ENCODE measurements around the gene SPSB3. TPM values are rescaled to one million over a fixed set of nuclear protein-coding genes. Genes with fewer than 3 reads are reported as not detected.
"Not testable (repeated sequence)": the region's sequence is repeated elsewhere in the genome, so short reads cannot be mapped to it uniquely, and the experiment has no call there.

Gene SPSB3
- total RNA-seq, 1 donor from 2014 or later = 50.0 TPM

DNA sequence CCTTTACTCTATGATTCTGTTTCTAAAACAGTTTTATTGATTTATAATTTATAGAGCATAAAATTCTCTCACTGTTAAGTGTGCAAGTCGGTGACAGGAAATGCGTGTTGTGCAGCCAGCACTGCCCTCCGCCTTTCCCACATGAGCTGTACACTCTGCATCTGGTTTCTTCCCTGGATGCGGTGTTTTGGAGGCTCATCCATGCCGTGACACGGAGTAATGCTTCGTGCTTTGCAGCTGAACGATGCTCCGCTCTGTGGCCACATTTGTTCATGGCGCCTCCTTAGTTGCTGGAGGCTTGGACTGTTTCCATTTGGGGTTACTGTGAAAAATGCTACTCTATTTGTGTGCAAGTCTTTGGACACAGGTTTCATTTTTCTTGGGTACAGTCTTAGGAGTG is 18.3 kb upstream of the SPSB3 start:
- Mint-ChIP-seq H3K36me3 (peaks cover 20% of the 10 kb centered on the region), H3K9me3 (peaks cover 16% of the 10 kb centered on the region), H3K4me3 (no peak overlapping the region), H3K27ac (no peak overlapping the region), H3K27me3 (ENCODE audit: low read depth) (no peaks in the 10 kb centered on the region), H3K4me1 (no peaks in the 10 kb centered on the region)
- TF ChIP-seq, protein P1, sequence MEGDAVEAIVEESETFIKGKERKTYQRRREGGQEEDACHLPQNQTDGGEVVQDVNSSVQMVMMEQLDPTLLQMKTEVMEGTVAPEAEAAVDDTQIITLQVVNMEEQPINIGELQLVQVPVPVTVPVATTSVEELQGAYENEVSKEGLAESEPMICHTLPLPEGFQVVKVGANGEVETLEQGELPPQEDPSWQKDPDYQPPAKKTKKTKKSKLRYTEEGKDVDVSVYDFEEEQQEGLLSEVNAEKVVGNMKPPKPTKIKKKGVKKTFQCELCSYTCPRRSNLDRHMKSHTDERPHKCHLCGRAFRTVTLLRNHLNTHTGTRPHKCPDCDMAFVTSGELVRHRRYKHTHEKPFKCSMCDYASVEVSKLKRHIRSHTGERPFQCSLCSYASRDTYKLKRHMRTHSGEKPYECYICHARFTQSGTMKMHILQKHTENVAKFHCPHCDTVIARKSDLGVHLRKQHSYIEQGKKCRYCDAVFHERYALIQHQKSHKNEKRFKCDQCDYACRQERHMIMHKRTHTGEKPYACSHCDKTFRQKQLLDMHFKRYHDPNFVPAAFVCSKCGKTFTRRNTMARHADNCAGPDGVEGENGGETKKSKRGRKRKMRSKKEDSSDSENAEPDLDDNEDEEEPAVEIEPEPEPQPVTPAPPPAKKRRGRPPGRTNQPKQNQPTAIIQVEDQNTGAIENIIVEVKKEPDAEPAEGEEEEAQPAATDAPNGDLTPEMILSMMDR (IDR thresholded peaks at IDR 0.05; ENCODE audit: unreplicated experiment) = no peak
- no peak for DNase-seq (ENCODE audit: low spot score in 2 of 2, unreplicated experiment in 2 of 2)

GRCh38 chr16:1799263-1799662 is 16.9 kb upstream of the SPSB3 start:
- not testable (repeated sequence) for H3K27me3 Mint-ChIP-seq (ENCODE audit: low read depth); H3K27ac Mint-ChIP-seq; H3K4me1 Mint-ChIP-seq; H3K4me3 Mint-ChIP-seq; DNase-seq (ENCODE audit: low spot score in 2 of 2, unreplicated experiment in 2 of 2)
- H3K36me3 Mint-ChIP-seq = peaks cover 15% of the 10 kb centered on the region
- H3K9me3 Mint-ChIP-seq = peaks cover 16% of the 10 kb centered on the region

GRCh38 chr16:1794908-1795666 is 12.7 kb upstream of the SPSB3 start:
- H3K9me3 Mint-ChIP-seq = peaks cover 10% of the 10 kb centered on the region

GRCh38 chr16:1794221-1794871 is 12.0 kb upstream of the SPSB3 start:
- no peaks in the 10 kb centered on the region for H3K27me3 Mint-ChIP-seq (ENCODE audit: low read depth)
- H3K4me3 Mint-ChIP-seq = no peak overlapping the region
- no peaks in the 10 kb centered on the region for H3K4me1 Mint-ChIP-seq
- H3K36me3 Mint-ChIP-seq = peaks cover 9% of the 10 kb centered on the region
- H3K9me3 Mint-ChIP-seq = peaks cover 7% of the 10 kb centered on the region
- DNase-seq (ENCODE audit: low spot score in 2 of 2, unreplicated experiment in 2 of 2) = peak; percentile 18 to 36
- TF ChIP-seq, protein P1 (IDR thresholded peaks at IDR 0.05; ENCODE audit: unreplicated experiment) = no peak
- no peak overlapping the region for H3K27ac Mint-ChIP-seq

More at GRCh38 chr16:1794908-1795666, 12.7 kb upstream of the SPSB3 start:
- H3K4me1 Mint-ChIP-seq = no peaks in the 10 kb centered on the region
- H3K36me3 Mint-ChIP-seq = peaks cover 11% of the 10 kb centered on the region
- no peaks in the 10 kb centered on the region for H3K27me3 Mint-ChIP-seq (ENCODE audit: low read depth)
- TF ChIP-seq, protein P1 (IDR thresholded peaks at IDR 0.05; ENCODE audit: unreplicated experiment) = no peak
- H3K4me3 Mint-ChIP-seq = no peak overlapping the region
- H3K27ac Mint-ChIP-seq = no peak overlapping the region
- DNase-seq (ENCODE audit: low spot score in 2 of 2, unreplicated experiment in 2 of 2) = peak in 1 of 2 experiments; percentile 35

DNA sequence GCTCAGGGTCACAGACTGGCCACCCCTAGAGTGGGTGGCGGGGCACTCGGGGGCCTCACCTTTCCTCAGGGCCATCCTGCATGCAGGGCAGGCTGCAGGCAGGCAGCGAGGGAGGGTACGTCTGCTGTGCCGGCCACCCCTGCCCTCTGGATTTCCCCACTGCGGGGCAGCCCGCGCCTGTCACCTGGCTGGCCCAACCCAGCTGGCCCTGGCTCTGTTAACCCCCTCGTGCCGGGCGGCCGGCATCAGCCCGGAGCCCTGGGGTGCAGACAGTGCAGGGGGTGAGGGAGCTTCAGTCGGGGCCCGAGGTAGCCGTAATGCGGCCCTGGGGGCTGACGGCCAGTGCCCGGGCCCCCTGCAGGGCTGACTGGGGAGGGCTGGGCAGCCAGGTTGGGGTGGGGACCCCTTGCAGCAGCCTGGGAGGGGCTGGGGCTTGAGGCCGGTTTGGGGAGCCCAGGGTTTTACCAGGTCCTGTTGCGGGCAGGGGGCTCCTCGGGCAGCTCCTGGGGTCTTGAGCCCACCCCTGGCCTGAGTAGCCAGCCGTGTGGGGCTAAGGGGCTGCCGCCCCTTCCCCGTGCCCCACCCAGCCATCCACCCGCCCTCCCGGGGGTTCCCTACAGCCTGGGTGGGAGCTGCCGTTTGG is 11.3 kb upstream of the SPSB3 start, which contains the start of gene IGFALS:
Gene IGFALS, minus strand, starts transcription at position 128 of the 643 bp plus-strand sequence. Its CDS starts 53 bp downstream, at position 75.
- TF ChIP-seq, protein P1 (IDR thresholded peaks at IDR 0.05; ENCODE audit: unreplicated experiment) = no peak
- peak in 1 of 2 experiments; percentile 36 for DNase-seq (ENCODE audit: low spot score in 2 of 2, unreplicated experiment in 2 of 2)
- H3K27me3 Mint-ChIP-seq (ENCODE audit: low read depth) = no peaks in the 10 kb centered on the region

More for the DNA sequence above, 11.3 kb upstream of the SPSB3 start, which contains the start of gene IGFALS:
- Mint-ChIP-seq H3K4me3 (no peak within 1 kb of the TSS), H3K36me3 (peaks cover 10% of the 10 kb centered on the region), H3K27ac (no peak within 1 kb of the TSS), H3K4me1 (no peaks in the 10 kb centered on the region), H3K9me3 (peaks cover under 1% of the 10 kb centered on the region)
